ENCODE data around the gene TCF12.
"Not testable (repeated sequence)": the region's sequence is repeated elsewhere in the genome, so short reads cannot be mapped to it uniquely, and the experiment has no call there.

The TCF12 gene

GRCh38 chr15:57094321-57095257 is 176.1 kb downstream of the TCF12 start:
- no peak overlapping the region for H3K4me3 ChIP-seq (ENCODE audit: low read depth, low read length)

GRCh38 chr15:57095896-57096295 is 177.5 kb downstream of the TCF12 start:
- Histone ChIP-seq H3K4me2 (ENCODE audit: low read length) (no peak overlapping the region), H2AFZ (no peak overlapping the region), H3K27ac (no peak overlapping the region), H3K9ac (no peak overlapping the region), H3K4me3 (ENCODE audit: low read depth, low read length) (no peak overlapping the region), H3K9me3 (ENCODE audit: control insufficient read depth, low read length) (no peaks in the 10 kb centered on the region), H3K27me3 (ENCODE audit: control insufficient read depth, insufficient read depth, low read length) (no peaks in the 10 kb centered on the region), H3K36me3 (ENCODE audit: control insufficient read depth, insufficient read depth, low read length) (no peaks in the 10 kb centered on the region), H3K79me2 (no peaks in the 10 kb centered on the region), H3K4me1 (no peaks in the 10 kb centered on the region)
- no peak for TF ChIP-seq CTCF (IDR thresholded peaks at IDR 0.05)

More at GRCh38 chr15:57094321-57095257, 176.1 kb downstream of the TCF12 start:
- no peaks in the 10 kb centered on the region for H3K36me3 ChIP-seq (ENCODE audit: control insufficient read depth, insufficient read depth, low read length)
- H3K4me1 ChIP-seq = no peaks in the 10 kb centered on the region
- no peaks in the 10 kb centered on the region for H3K79me2 ChIP-seq
- TF ChIP-seq CTCF (IDR thresholded peaks at IDR 0.05) = no peak
- no peaks in the 10 kb centered on the region for H3K9me3 ChIP-seq (ENCODE audit: control insufficient read depth, low read length)
- no peak overlapping the region for H3K27ac ChIP-seq
- H2AFZ ChIP-seq = no peak overlapping the region
- H3K9ac ChIP-seq = no peak overlapping the region
- no peaks in the 10 kb centered on the region for H3K27me3 ChIP-seq (ENCODE audit: control insufficient read depth, insufficient read depth, low read length)
- no peak overlapping the region for H3K4me2 ChIP-seq (ENCODE audit: low read length)

- Histone ChIP-seq H3K27ac (no peak overlapping the region), H3K9ac (no peak overlapping the region)
These were observed 178.8 kb downstream of the TCF12 start for GRCh38 chr15:57097246-57097645.

GRCh38 chr15:57097919-57098543 is 179.6 kb downstream of the TCF12 start:
- H3K36me3 ChIP-seq (ENCODE audit: control insufficient read depth, insufficient read depth, low read length); H3K4me2 ChIP-seq (ENCODE audit: low read length); H3K27ac ChIP-seq; H3K9ac ChIP-seq; H3K27me3 ChIP-seq (ENCODE audit: control insufficient read depth, insufficient read depth, low read length); H3K4me1 ChIP-seq; H3K79me2 ChIP-seq; H2AFZ ChIP-seq; H3K4me3 ChIP-seq (ENCODE audit: low read depth, low read length); H3K9me3 ChIP-seq (ENCODE audit: control insufficient read depth, low read length): not testable (repeated sequence)

More at GRCh38 chr15:57097246-57097645, 178.8 kb downstream of the TCF12 start:
- H3K4me2 ChIP-seq (ENCODE audit: low read length) = no peak overlapping the region
- H3K9me3 ChIP-seq (ENCODE audit: control insufficient read depth, low read length) = no peaks in the 10 kb centered on the region
- H2AFZ ChIP-seq = no peak overlapping the region
- H3K36me3 ChIP-seq (ENCODE audit: control insufficient read depth, insufficient read depth, low read length) = no peaks in the 10 kb centered on the region
- H3K4me3 ChIP-seq (ENCODE audit: low read depth, low read length) = no peak overlapping the region
- H3K79me2 ChIP-seq = no peaks in the 10 kb centered on the region
- no peaks in the 10 kb centered on the region for H3K4me1 ChIP-seq
- H3K27me3 ChIP-seq (ENCODE audit: control insufficient read depth, insufficient read depth, low read length) = no peaks in the 10 kb centered on the region
- TF ChIP-seq CTCF (IDR thresholded peaks at IDR 0.05) = no peak

GRCh38 chr15:57098896-57099295 is 180.5 kb downstream of the TCF12 start:
- no peak for TF ChIP-seq CTCF (IDR thresholded peaks at IDR 0.05)
- no peak overlapping the region for H3K27ac ChIP-seq
- no peak overlapping the region for H3K9ac ChIP-seq
- H3K27me3 ChIP-seq (ENCODE audit: control insufficient read depth, insufficient read depth, low read length) = no peaks in the 10 kb centered on the region
- H3K79me2 ChIP-seq = no peaks in the 10 kb centered on the region
- H3K4me2 ChIP-seq (ENCODE audit: low read length) = no peak overlapping the region
- no peaks in the 10 kb centered on the region for H3K9me3 ChIP-seq (ENCODE audit: control insufficient read depth, low read length)
- no peak overlapping the region for H3K4me3 ChIP-seq (ENCODE audit: low read depth, low read length)
- no peak overlapping the region for H2AFZ ChIP-seq
- H3K4me1 ChIP-seq = no peaks in the 10 kb centered on the region
- no peaks in the 10 kb centered on the region for H3K36me3 ChIP-seq (ENCODE audit: control insufficient read depth, insufficient read depth, low read length)
